Posterior vena cava (tissue), 2 donors: Measurements from ENCODE around the gene DEDD2. TPM values are rescaled to one million over a fixed set of nuclear protein-coding genes. Genes with fewer than 3 reads are reported as not detected.

Source experiments
- DNase-seq: peaks from one replicate; pipeline ENCODE4 v3.0.0-alpha.2; 2020; ENCODE audit warnings: low spot score
- intact Hi-C, 2 donors: fragments of 100-400 bp; cut with DNase I; formaldehyde crosslinking; loops; one replicate each; pipeline versions ENCODE4 v1.14.1 to v1.14.2; 2022 to 2023
- total RNA-seq, 2 donors: library from RNA; stranded (reverse); fragmentation: NEBNext Ultra II Directional; extraction: Animal tissue kit (Norgen Biotek cat#: 25700); gene quantifications; one replicate each; pipeline ENCODE4 v1.2.1, GENCODE V29; 2021
- donor health status: DM: yes; HTN: yes; CAD: no.
- donor health status: DM: yes; HTN: yes; CAD: no.

DEDD2 gene
- total RNA-seq, 2 donors from 2014 or later: 12.2 to 13.0 TPM

- DNase-seq: no peak
- intact Hi-C loops: no loop called here
Measured at GRCh38 chr19:42233678-42234292, 16.3 kb upstream of the DEDD2 start.

GRCh38 chr19:42233106-42233505 lies 15.6 kb upstream of the DEDD2 start:
- intact Hi-C loops: no loop called here
- DNase-seq: no peak

GRCh38 chr19:42232435-42232834 lies 15.0 kb upstream of the DEDD2 start:
- no peak for DNase-seq
- intact Hi-C loops: no loop called here

DNA sequence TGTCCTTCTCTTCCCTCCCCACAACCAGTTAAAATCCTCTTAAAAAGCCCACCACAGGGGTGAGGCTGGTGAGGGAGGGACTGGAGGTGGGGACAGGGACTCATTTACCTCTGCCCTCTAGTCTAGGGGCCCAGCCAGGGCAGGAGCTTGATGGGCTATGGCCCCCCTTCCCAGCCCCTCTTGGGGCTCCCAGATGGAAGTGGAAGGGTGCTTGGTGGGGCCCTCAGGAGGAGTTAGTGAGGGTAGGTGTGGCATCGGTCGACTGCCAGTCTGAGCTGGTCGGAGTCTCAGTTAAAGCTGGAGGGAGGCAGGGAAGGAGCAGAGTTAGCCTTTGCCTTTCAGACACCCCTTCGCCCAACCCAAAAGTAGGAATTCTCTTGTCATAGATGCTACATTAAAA lies 13.1 kb upstream of the DEDD2 start:
- intact Hi-C loops: no loop called here
- no peak for DNase-seq

- intact Hi-C loops: no loop called here
- DNase-seq: no peak
Measured at GRCh38 chr19:42229855-42230351, 12.4 kb upstream of the DEDD2 start.

GRCh38 chr19:42229301-42229854 lies 11.9 kb upstream of the DEDD2 start:
- intact Hi-C loops: no loop called here
- DNase-seq: no peak

DNA sequence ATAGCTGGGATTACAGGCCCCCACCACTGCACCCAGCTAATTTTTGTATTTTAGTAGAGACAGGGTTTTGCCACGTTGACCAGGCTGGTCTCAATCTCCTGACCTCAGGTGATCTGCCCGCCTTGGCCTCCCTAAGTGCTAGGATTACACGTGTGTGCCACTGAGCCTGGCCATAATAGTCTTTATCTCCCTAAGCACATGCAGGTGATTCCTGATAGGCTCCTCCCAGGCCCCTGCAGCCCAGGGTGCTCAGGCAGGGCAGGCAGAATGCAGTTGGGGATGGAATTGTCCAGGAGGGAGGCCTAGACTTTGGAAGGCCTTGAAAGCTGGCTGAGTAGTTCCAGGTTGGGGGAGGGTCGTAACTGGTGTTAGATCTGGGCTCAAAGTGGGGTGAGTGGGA lies 11.2 kb upstream of the DEDD2 start:
- DNase-seq: no peak
- intact Hi-C loops: no loop called here

GRCh38 chr19:42226886-42227285 lies 9.4 kb upstream of the DEDD2 start:
- intact Hi-C loops: no loop called here
- DNase-seq: no peak

- intact Hi-C loops: no loop called here
- DNase-seq: no peak
Measured at GRCh38 chr19:42225718-42226292, 8.3 kb upstream of the DEDD2 start.

DNA sequence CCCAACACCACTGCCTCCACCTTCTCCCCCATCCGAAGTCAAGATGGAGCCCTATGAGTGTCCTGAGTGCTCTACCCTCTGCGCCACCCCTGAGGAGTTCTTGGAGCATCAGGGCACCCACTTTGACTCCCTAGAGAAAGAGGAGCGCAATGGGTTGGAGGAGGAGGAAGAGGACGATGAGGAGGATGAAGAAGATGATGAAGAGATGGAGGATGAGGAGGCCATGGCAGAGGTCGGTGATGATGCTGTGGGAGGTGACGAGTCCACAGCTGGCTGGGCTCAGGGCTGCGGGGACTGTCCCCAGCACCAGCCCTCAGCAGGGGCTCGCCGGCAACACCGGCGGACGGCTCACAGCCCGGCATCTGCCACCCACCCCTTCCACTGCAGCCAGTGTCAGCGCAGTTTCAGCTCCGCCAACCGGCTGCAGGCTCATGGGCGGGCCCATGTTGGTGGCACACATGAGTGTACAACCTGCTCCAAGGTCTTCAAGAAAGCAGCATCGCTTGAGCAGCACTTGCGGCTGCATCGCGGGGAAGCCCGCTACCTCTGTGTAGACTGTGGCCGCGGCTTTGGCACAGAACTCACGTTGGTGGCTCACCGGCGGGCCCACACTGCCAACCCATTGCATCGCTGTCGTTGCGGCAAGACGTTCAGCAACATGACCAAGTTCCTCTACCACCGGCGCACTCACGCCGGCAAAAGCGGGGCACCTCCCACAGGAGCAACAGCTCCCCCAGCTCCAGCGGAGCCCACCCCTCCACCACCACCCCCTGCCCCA lies 7.7 kb upstream of the DEDD2 start:
- intact Hi-C loops: no loop called here
- DNase-seq: no peak

- no peak for DNase-seq
- intact Hi-C loops: no loop called here
Measured at GRCh38 chr19:42220751-42221097, 3.2 kb upstream of the DEDD2 start.

DNA sequence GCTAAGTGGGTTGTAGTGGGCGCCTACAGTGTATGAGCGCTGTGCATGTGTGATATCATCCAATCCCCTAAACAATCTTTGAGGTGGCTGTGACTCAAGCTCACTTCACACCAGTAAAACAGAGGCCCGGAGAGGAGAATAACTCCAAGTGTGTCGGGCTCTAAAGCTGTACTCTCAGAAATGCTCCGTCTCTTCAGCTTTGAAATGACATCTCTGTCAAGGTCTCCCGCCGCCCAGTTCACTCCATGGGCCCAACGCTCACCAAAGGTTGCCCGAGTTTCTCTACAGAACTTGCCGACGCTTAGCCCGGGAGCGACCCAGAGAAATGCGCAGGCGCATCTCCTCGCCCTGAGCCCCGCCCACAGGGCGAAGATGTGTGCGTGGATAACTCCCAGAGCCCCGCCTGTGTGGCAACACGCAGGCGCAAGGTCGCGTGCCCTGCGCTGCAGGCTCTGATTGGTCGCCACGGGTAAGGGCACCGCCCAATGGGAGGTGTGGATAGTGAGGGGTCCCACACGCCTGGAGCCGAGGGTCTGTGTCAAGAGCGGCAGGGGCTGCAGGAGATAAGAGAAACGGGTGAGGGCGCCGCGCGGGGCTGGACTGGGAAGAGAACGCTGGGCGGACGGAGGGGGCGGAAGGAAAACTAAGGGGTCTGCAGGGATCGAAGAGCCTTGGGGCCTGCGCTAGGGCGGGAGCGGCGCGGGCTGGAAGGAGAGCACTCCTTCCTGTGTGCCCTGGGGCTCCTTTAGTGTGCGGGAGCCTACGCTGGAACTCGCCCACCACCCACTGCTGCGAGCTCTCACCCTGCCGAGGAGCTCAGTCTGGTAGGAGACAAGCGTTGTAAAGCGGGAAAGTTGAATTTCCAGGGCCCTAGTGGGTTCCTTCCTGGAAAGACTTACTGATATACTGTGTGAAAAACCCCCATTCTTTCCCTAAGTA lies 2.6 kb upstream of the DEDD2 start, which contains the start of gene ZNF526:
Gene ZNF526 (plus strand): TSS at position 501 of the 939 bp plus-strand sequence. CDS start 4,092 bp downstream, outside the sequence.
- peak; percentile 99 for DNase-seq
- intact Hi-C loops: no loop called here

DNA sequence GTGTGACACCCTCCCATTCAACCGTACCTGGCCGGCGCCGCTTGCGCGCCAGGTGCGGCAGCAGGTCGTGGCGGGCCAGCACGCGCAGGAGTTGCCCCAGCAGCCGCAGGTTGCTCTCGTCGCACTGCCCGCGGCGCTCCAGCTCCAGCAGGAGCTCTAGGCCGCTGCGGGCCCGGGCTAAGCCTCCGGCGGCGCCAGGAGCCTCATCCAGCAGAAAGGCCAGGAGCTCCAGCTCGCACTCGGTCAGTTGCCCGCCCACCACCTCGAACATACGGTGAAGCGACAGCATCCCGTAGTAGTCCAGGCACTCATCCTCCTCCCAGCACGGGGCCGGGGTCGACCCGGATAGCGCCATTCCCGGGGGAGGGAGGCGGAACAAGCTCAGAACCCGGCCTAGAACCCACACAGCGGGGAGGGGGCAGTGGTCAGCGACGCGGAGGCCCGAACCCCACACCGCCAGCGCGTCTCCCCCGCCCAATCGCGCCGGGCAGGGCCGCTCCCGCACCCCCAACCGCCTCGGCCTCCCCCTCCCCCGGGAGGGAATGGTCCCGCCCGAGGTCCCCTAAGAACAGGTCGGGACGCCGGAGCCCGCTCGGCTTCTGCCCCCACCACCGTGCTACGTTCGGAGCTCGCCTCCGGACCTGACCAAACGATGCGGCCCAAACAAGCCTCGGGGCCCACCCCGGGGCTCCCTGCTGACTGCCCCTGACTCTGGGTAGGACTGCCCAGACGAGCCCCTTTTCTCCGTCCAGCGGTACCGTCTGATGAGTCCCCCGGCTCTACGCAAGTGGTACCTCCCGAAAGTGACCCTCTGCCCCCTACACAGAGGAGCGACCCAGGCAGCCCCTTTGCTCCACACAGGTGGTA lies 591 bp downstream of the DEDD2 start:
- intact Hi-C loops: no loop called here
- peak; percentile 85 for DNase-seq

GRCh38 chr19:42214810-42215485 lies 2.5 kb downstream of the DEDD2 start:
- intact Hi-C loops: no loop called here
- no peak for DNase-seq

- intact Hi-C loops: no loop called here
Measured at GRCh38 chr19:42212886-42213285, 4.6 kb downstream of the DEDD2 start.

GRCh38 chr19:42208612-42209011 lies 8.9 kb downstream of the DEDD2 start:
- intact Hi-C loops: no loop called here
- no peak for DNase-seq

More at GRCh38 chr19:42212886-42213285, 4.6 kb downstream of the DEDD2 start:
- no peak for DNase-seq

DNA sequence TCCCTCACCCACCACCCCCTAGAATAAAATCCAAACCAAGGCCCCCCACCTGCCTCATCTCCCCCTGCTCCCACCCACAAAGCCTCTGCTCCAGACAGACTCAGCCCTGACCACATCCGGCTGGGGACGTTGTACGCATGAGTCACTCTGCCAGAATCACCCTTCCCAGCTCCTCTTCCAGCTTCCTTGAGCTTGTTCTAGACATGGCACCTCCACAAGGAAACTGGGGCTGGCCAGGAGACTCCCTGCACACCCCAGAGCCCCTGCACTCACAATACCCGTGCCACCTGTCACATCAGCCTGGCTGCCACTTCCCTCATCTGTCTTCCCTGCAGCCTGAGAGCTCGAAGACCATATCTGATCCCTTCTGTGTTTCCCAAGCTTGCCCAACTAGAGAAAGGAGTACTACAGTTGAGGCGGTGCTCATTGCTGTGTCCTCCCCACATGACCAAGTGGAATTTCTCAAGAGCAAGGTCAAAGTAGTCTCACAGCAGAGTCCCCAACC lies 9.7 kb downstream of the DEDD2 start:
- intact Hi-C loops: no loop called here

More for the DNA sequence above, 9.7 kb downstream of the DEDD2 start:
- no peak for DNase-seq
